GM03348 (cell line): ENCODE results near the gene TBC1D26.
"Not testable (repeated sequence)": the region's sequence is repeated elsewhere in the genome, so short reads cannot be mapped to it uniquely, and the experiment has no call there.

Experiments
- DNase-seq: peaks from one replicate; pipeline ENCODE4 v3.0.0; 2012; ENCODE audit warnings: low spot score

The TBC1D26 gene

GRCh38 chr17:15744074-15744676 lies 12.1 kb downstream of the TBC1D26 start:
- DNase-seq = peak; percentile 1

GRCh38 chr17:15744885-15745284 lies 12.8 kb downstream of the TBC1D26 start:
- peak; percentile 2 for DNase-seq

GRCh38 chr17:15749403-15749802 lies 17.3 kb downstream of the TBC1D26 start:
- DNase-seq = not testable (repeated sequence)

- not testable (repeated sequence) for DNase-seq
These were observed 36.9 kb downstream of the TBC1D26 start for GRCh38 chr17:15768865-15769533.

- DNase-seq = not testable (repeated sequence)
These were observed 38.6 kb downstream of the TBC1D26 start for GRCh38 chr17:15770679-15771078.

GRCh38 chr17:15776871-15777270 lies 44.8 kb downstream of the TBC1D26 start:
- no peak for DNase-seq

- DNase-seq = no peak
These were observed 45.2 kb downstream of the TBC1D26 start for GRCh38 chr17:15777297-15777696.

GRCh38 chr17:15777717-15778116 lies 45.6 kb downstream of the TBC1D26 start:
- DNase-seq = no peak

GRCh38 chr17:15779119-15779518 lies 47.0 kb downstream of the TBC1D26 start:
- DNase-seq = no peak

GRCh38 chr17:15780188-15780587 lies 48.1 kb downstream of the TBC1D26 start:
- no peak for DNase-seq

- DNase-seq = peak; percentile 47
These were observed 50.8 kb downstream of the TBC1D26 start for GRCh38 chr17:15782866-15783265.

GRCh38 chr17:15783461-15783860 lies 51.4 kb downstream of the TBC1D26 start:
- DNase-seq = no peak

GRCh38 chr17:15784351-15784750 lies 52.3 kb downstream of the TBC1D26 start:
- not testable (repeated sequence) for DNase-seq

- not testable (repeated sequence) for DNase-seq
These were observed 55.4 kb downstream of the TBC1D26 start for GRCh38 chr17:15787363-15788075.

- DNase-seq = not testable (repeated sequence)
These were observed 56.3 kb downstream of the TBC1D26 start for GRCh38 chr17:15788365-15788764.
